Right atrium auricular region (tissue), 2 donors: ENCODE measurements around the gene GFPT2. TPM values are rescaled to one million over a fixed set of nuclear protein-coding genes. Genes with fewer than 3 reads are reported as not detected.

Experiments
- DNase-seq: peaks from one replicate; pipeline ENCODE4 v3.0.0-alpha.2; 2019; ENCODE audit warnings: low spot score
- H3K27ac ChIP-seq, 2 donors: fragments of 200-600 bp; sonication (generic); 1 replicate in 1 of 2; 2 replicates in 1 of 2; pipeline ENCODE4 v1.5.1; 2016 to 2019
- H3K27me3 ChIP-seq, 2 donors: fragments of 200-600 bp; sonication (generic); one replicate each; pipeline versions ENCODE4 v1.5.1 to v1.6.0; 2017 to 2019
- H3K36me3 ChIP-seq: fragments of 200-600 bp; sonication (generic); one replicate; pipeline ENCODE4 v1.5.1; 2016
- H3K4me1 ChIP-seq, 2 donors: fragments of 200-600 bp; sonication (generic); one replicate each; pipeline versions ENCODE4 v1.5.1 to v1.6.0; 2017 to 2019
- H3K4me3 ChIP-seq, 2 donors: fragments of 200-600 bp; sonication (generic); 1 replicate in 1 of 2; 2 replicates in 1 of 2; pipeline ENCODE4 v1.5.1; 2017 to 2019; ENCODE audit warnings: mild to moderate bottlenecking in 1 of 2, moderate library complexity in 1 of 2
- H3K9me3 ChIP-seq, 2 donors: fragments of 200-600 bp; sonication (generic); one replicate each; pipeline ENCODE4 v1.5.1; 2019
- CTCF ChIP-seq, 2 donors: fragments of 200-600 bp; sonication (generic); IDR thresholded peaks; one replicate each; pipeline ENCODE4 v1.5.1; 2019; ENCODE audit warnings: antibody characterized with exemption in 2 of 2
- total RNA-seq, 2 donors: library from RNA; depleted of rRNA; stranded (reverse); fragments of >200 nt; gene quantifications; one replicate each; pipeline ENCODE4 v1.1.0, GENCODE V29; 2016

GFPT2 gene
- total RNA-seq, 2 donors from 2014 or later = 25.4 to 27.2 TPM

GRCh38 chr5:180343831-180344695 is 9.1 kb downstream of the GFPT2 start:
- Histone ChIP-seq H3K4me3 (no peak overlapping the region), H3K4me1 (peaks cover 0 to 18% of the 10 kb centered on the region in 2 donors), H3K27ac (no peak overlapping the region), H3K27me3 (no peaks in the 10 kb centered on the region), H3K36me3 (no peaks in the 10 kb centered on the region), H3K9me3 (no peaks in the 10 kb centered on the region)
- peak; percentile 77 for DNase-seq
- TF ChIP-seq CTCF (IDR thresholded peaks at IDR 0.05) = no peak

GRCh38 chr5:180343110-180343830 is 9.9 kb downstream of the GFPT2 start:
- DNase-seq = no peak
- H3K9me3 ChIP-seq = no peaks in the 10 kb centered on the region
- no peak overlapping the region for H3K4me3 ChIP-seq
- H3K27ac ChIP-seq = no peak overlapping the region
- peaks cover under 1% of the 10 kb centered on the region for H3K36me3 ChIP-seq
- no peak for TF ChIP-seq CTCF (IDR thresholded peaks at IDR 0.05)
- no peaks in the 10 kb centered on the region for H3K27me3 ChIP-seq
- H3K4me1 ChIP-seq = peaks cover 0 to 18% of the 10 kb centered on the region in 2 donors

- no peak for TF ChIP-seq CTCF (IDR thresholded peaks at IDR 0.05)
- H3K27me3 ChIP-seq = no peaks in the 10 kb centered on the region
- H3K36me3 ChIP-seq = peaks cover 14% of the 10 kb centered on the region
- DNase-seq = no peak
- H3K4me3 ChIP-seq = no peak overlapping the region
- peaks cover 0 to 18% of the 10 kb centered on the region in 2 donors for H3K4me1 ChIP-seq
- no peaks in the 10 kb centered on the region for H3K9me3 ChIP-seq
- H3K27ac ChIP-seq = no peak overlapping the region
These were observed 11.5 kb downstream of the GFPT2 start for GRCh38 chr5:180341595-180341994.

GRCh38 chr5:180340856-180341255 is 12.3 kb downstream of the GFPT2 start:
- no peak for DNase-seq
- Histone ChIP-seq H3K27me3 (no peaks in the 10 kb centered on the region), H3K4me1 (peaks cover 0 to 18% of the 10 kb centered on the region in 2 donors), H3K36me3 (peaks cover 22% of the 10 kb centered on the region), H3K4me3 (no peak overlapping the region), H3K9me3 (no peaks in the 10 kb centered on the region), H3K27ac (no peak overlapping the region)
- TF ChIP-seq CTCF (IDR thresholded peaks at IDR 0.05) = no peak

- Histone ChIP-seq H3K4me1 (peaks cover 0 to 18% of the 10 kb centered on the region in 2 donors), H3K9me3 (no peaks in the 10 kb centered on the region), H3K4me3 (no peak overlapping the region), H3K27ac (no peak overlapping the region), H3K27me3 (no peaks in the 10 kb centered on the region), H3K36me3 (peaks cover 33% of the 10 kb centered on the region)
- TF ChIP-seq CTCF (IDR thresholded peaks at IDR 0.05) = no peak
- no peak for DNase-seq
These were observed 13.5 kb downstream of the GFPT2 start for GRCh38 chr5:180339583-180340183.
